DOHH2 (cell line): Measurements from ENCODE around the gene FLNB.

Experiments used
- H3F3A ChIP-seq: fragments of 200-600 bp; sonication (generic), shearing (Covaris generic); 2 replicates; pipeline ENCODE4 v1.6.0; 2016; ENCODE audit warnings: antibody characterized with exemption, mild to moderate bottlenecking; ENCODE audit not compliant: control insufficient read depth, insufficient read depth
- H3K27ac ChIP-seq: fragments of 200-600 bp; sonication (generic); 2 replicates; pipeline ENCODE4 v1.5.1; 2014; ENCODE audit warnings: low read depth, mild to moderate bottlenecking, low read length, moderate library complexity
- H3K27me3 ChIP-seq: fragments of 200-600 bp; sonication (generic); 2 replicates; pipeline ENCODE4 v1.6.1; 2014; ENCODE audit warnings: mild to moderate bottlenecking, low read length, mixed read lengths; ENCODE audit not compliant: control insufficient read depth
- H3K36me3 ChIP-seq: fragments of 200-600 bp; sonication (generic); 2 replicates; pipeline ENCODE4 v1.6.1; 2014; ENCODE audit warnings: mild to moderate bottlenecking, low read length, moderate library complexity, mixed read lengths; ENCODE audit not compliant: control insufficient read depth
- H3K4me1 ChIP-seq: fragments of 200-600 bp; sonication (generic); 2 replicates; pipeline ENCODE4 v1.6.1; 2014; ENCODE audit warnings: mild to moderate bottlenecking, low read length, mixed read lengths; ENCODE audit not compliant: control insufficient read depth
- H3K4me2 ChIP-seq: fragments of 200-600 bp; sonication (generic); 2 replicates; pipeline ENCODE4 v1.6.0; 2014; ENCODE audit warnings: mild to moderate bottlenecking, low read length, moderate library complexity
- H3K4me3 ChIP-seq: fragments of 200-600 bp; sonication (generic); 2 replicates; pipeline ENCODE4 v1.5.1; 2014; ENCODE audit warnings: mild to moderate bottlenecking, low read length, mixed read lengths
- H3K79me2 ChIP-seq: fragments of 200-600 bp; sonication (generic); 2 replicates; pipeline ENCODE4 v1.6.1; 2014; ENCODE audit warnings: mild to moderate bottlenecking, low read length, mixed read lengths; ENCODE audit not compliant: control insufficient read depth
- H3K9me2 ChIP-seq: fragments of 200-600 bp; sonication (generic); replicated peaks from 2 replicates; pipeline ENCODE4 v1.6.1; 2014; ENCODE audit warnings: mild to moderate bottlenecking, low read length, mixed read lengths; ENCODE audit not compliant: control insufficient read depth
- H3K9me3 ChIP-seq: fragments of 200-600 bp; sonication (generic); 2 replicates; pipeline ENCODE4 v1.6.1; 2014; ENCODE audit warnings: antibody characterized with exemption, low read length, mixed read lengths; ENCODE audit not compliant: control insufficient read depth, insufficient read depth
- H4K20me1 ChIP-seq: fragments of 200-600 bp; sonication (generic); 2 replicates; pipeline ENCODE4 v1.6.0; 2014; ENCODE audit warnings: low read depth, mild to moderate bottlenecking, antibody characterized with exemption, low read length, moderate library complexity; ENCODE audit not compliant: control insufficient read depth, insufficient read depth
- CTCF ChIP-seq: fragments of 200-600 bp; sonication (generic); IDR thresholded peaks from one replicate; pipeline ENCODE4 v1.5.1; 2014; ENCODE audit warnings: antibody characterized with exemption, mild to moderate bottlenecking, low read depth, low read length; ENCODE audit not compliant: poor library complexity, severe bottlenecking
- EZH2phosphoT487 ChIP-seq: fragments of 200-600 bp; sonication (generic); IDR thresholded peaks from 2 replicates; pipeline ENCODE4 v1.6.1; 2017; ENCODE audit warnings: borderline replicate concordance, mild to moderate bottlenecking, antibody characterized with exemption, low read length, moderate library complexity, mixed read lengths

The FLNB gene

GRCh38 chr3:58155838-58156237 lies 147.6 kb downstream of the FLNB start:
- Histone ChIP-seq H3K36me3 (no peaks in the 10 kb centered on the region), H3F3A (no peaks in the 10 kb centered on the region), H3K4me3 (no peak overlapping the region), H3K4me2 (no peak overlapping the region), H3K79me2 (no peaks in the 10 kb centered on the region), H3K9me2 (no peaks in the 10 kb centered on the region), H3K27me3 (no peaks in the 10 kb centered on the region), H3K9me3 (no peaks in the 10 kb centered on the region), H3K27ac (no peak overlapping the region), H3K4me1 (no peaks in the 10 kb centered on the region), H4K20me1 (no peaks in the 10 kb centered on the region)
- TF ChIP-seq EZH2phosphoT487 = no peak
- TF ChIP-seq CTCF = no peak

- no peaks in the 10 kb centered on the region for H3K4me1 ChIP-seq
- H3F3A ChIP-seq = no peaks in the 10 kb centered on the region
- no peaks in the 10 kb centered on the region for H3K9me2 ChIP-seq
- no peak overlapping the region for H3K4me3 ChIP-seq
- H4K20me1 ChIP-seq = no peaks in the 10 kb centered on the region
- no peaks in the 10 kb centered on the region for H3K79me2 ChIP-seq
- TF ChIP-seq CTCF (no peak), EZH2phosphoT487 (no peak)
- H3K9me3 ChIP-seq = no peaks in the 10 kb centered on the region
- no peak overlapping the region for H3K4me2 ChIP-seq
- H3K27me3 ChIP-seq = no peaks in the 10 kb centered on the region
- no peaks in the 10 kb centered on the region for H3K36me3 ChIP-seq
- no peak overlapping the region for H3K27ac ChIP-seq
Observed at GRCh38 chr3:58157700-58158099, 149.5 kb downstream of the FLNB start.

GRCh38 chr3:58158442-58159153 lies 150.4 kb downstream of the FLNB start:
- no peaks in the 10 kb centered on the region for H3F3A ChIP-seq
- no peaks in the 10 kb centered on the region for H3K36me3 ChIP-seq
- H3K4me3 ChIP-seq = no peak overlapping the region
- H3K4me1 ChIP-seq = no peaks in the 10 kb centered on the region
- H3K79me2 ChIP-seq = no peaks in the 10 kb centered on the region
- no peak overlapping the region for H3K27ac ChIP-seq
- H3K27me3 ChIP-seq = no peaks in the 10 kb centered on the region
- no peaks in the 10 kb centered on the region for H3K9me3 ChIP-seq
- TF ChIP-seq EZH2phosphoT487 = no peak
- TF ChIP-seq CTCF = no peak
- H3K4me2 ChIP-seq = no peak overlapping the region
- no peaks in the 10 kb centered on the region for H4K20me1 ChIP-seq
- no peaks in the 10 kb centered on the region for H3K9me2 ChIP-seq
